ENCODE measurements around the gene ABTB2. TPM values are rescaled to one million over a fixed set of nuclear protein-coding genes. Genes with fewer than 3 reads are reported as not detected.

The ABTB2 gene
- total RNA-seq, 1 donor from 2014 or later: 3.1 TPM

DNA sequence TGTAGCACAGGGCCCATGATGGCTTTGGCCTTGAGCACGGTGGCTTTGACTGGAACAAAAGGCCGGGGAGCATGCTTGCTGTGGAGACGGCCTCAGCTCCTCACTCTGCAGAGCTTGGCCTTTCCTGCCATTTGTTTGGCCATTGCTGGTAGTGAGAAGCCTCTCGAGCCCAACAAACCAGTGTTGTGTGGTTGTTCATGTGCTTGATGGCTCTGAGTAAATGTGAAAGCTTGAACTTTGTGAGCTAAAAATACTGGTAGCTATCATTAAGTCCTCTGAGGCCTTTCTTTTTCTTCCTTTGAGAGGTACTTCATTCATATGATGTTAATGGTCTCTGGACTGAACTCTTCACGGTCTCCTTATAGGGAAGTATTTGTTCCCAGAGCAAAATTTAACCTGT is 212.7 kb downstream of the ABTB2 start:
- no peak for DNase-seq (ENCODE audit: low spot score in 2 of 2, unreplicated experiment in 2 of 2)
- Mint-ChIP-seq H3K4me3 (no peak overlapping the region), H3K9me3 (no peaks in the 10 kb centered on the region), H3K27me3 (ENCODE audit: low read depth) (no peaks in the 10 kb centered on the region), H3K4me1 (no peaks in the 10 kb centered on the region), H3K36me3 (peaks cover 32% of the 10 kb centered on the region), H3K27ac (no peak overlapping the region)
- TF ChIP-seq, protein P1, sequence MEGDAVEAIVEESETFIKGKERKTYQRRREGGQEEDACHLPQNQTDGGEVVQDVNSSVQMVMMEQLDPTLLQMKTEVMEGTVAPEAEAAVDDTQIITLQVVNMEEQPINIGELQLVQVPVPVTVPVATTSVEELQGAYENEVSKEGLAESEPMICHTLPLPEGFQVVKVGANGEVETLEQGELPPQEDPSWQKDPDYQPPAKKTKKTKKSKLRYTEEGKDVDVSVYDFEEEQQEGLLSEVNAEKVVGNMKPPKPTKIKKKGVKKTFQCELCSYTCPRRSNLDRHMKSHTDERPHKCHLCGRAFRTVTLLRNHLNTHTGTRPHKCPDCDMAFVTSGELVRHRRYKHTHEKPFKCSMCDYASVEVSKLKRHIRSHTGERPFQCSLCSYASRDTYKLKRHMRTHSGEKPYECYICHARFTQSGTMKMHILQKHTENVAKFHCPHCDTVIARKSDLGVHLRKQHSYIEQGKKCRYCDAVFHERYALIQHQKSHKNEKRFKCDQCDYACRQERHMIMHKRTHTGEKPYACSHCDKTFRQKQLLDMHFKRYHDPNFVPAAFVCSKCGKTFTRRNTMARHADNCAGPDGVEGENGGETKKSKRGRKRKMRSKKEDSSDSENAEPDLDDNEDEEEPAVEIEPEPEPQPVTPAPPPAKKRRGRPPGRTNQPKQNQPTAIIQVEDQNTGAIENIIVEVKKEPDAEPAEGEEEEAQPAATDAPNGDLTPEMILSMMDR (IDR thresholded peaks at IDR 0.05; ENCODE audit: unreplicated experiment): no peak

DNA sequence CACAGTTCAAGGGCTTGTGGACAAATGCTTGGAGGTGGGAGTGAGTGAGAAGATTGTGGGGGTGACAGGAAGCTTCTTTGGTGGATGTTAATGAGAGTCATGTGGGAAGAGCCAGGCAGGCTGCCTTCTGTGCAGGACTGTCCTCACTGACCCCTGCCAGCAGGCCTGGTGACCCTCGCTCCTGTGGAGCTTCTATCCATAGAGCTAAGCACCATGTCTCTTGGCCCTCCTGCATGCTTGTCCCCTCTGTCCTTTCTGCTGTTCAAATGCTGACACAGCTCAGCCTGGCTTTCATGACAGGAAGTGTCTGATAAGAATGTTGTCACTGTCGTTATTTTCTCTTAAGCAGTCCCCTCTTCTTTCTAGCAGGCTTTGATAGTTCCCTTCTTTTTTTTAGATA is 214.8 kb downstream of the ABTB2 start:
- Mint-ChIP-seq H3K27me3 (ENCODE audit: low read depth) (no peaks in the 10 kb centered on the region), H3K9me3 (no peaks in the 10 kb centered on the region), H3K4me1 (no peaks in the 10 kb centered on the region), H3K27ac (no peak overlapping the region), H3K36me3 (peaks cover 32% of the 10 kb centered on the region), H3K4me3 (no peak overlapping the region)
- no peak for DNase-seq (ENCODE audit: low spot score in 2 of 2, unreplicated experiment in 2 of 2)
- TF ChIP-seq, protein P1 (IDR thresholded peaks at IDR 0.05; ENCODE audit: unreplicated experiment): no peak

DNA sequence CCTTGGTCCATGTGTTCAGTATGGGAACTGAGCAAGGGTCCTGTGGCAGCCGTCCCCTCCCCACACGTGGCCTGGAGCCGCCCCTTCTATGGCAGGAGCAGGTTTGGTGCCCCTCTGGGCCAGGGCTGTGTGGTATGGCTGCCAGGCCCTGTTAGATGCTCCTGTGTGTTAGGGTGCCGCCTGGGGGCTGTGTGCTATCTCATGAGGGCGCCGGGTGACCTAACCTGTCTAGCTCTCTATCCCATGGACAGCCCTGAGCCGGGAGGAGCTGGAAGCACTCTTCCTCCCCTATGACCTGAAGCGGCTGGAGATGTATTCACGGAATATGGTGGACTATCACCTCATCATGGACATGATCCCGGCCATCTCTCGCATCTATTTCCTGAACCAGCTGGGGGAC is 217.7 kb downstream of the ABTB2 start:
- H3K27me3 Mint-ChIP-seq (ENCODE audit: low read depth): no peaks in the 10 kb centered on the region
- H3K9me3 Mint-ChIP-seq: no peaks in the 10 kb centered on the region
- no peak overlapping the region for H3K4me3 Mint-ChIP-seq
- TF ChIP-seq, protein P1 (IDR thresholded peaks at IDR 0.05; ENCODE audit: unreplicated experiment): no peak
- no peaks in the 10 kb centered on the region for H3K4me1 Mint-ChIP-seq
- DNase-seq (ENCODE audit: low spot score in 2 of 2, unreplicated experiment in 2 of 2): no peak
- peaks cover 37% of the 10 kb centered on the region for H3K36me3 Mint-ChIP-seq
- no peak overlapping the region for H3K27ac Mint-ChIP-seq

DNA sequence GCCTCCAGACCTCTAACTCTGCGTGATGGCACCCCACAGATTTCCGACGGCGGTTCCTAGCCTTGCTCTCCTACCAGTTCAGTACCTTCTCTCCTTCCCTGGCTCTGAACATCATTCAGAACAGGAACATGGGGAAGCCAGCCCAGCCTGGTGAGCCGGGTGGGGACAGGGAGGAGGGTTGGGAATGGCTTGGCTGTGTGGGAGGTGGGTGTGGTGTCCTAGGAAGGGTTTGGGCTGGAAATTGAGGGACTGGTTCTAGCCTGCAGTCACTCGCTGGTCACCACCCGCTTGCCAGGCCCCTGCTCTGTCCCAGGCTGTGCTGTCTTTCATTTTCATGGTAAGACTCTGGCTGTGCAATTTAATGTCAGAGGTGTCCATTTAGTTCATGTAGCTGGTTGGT is 218.5 kb downstream of the ABTB2 start:
- Mint-ChIP-seq H3K27me3 (ENCODE audit: low read depth) (no peaks in the 10 kb centered on the region), H3K9me3 (no peaks in the 10 kb centered on the region), H3K27ac (no peak overlapping the region), H3K4me3 (no peak overlapping the region), H3K36me3 (peaks cover 35% of the 10 kb centered on the region), H3K4me1 (no peaks in the 10 kb centered on the region)
- no peak for DNase-seq (ENCODE audit: low spot score in 2 of 2, unreplicated experiment in 2 of 2)
- TF ChIP-seq, protein P1 (IDR thresholded peaks at IDR 0.05; ENCODE audit: unreplicated experiment): no peak

DNA sequence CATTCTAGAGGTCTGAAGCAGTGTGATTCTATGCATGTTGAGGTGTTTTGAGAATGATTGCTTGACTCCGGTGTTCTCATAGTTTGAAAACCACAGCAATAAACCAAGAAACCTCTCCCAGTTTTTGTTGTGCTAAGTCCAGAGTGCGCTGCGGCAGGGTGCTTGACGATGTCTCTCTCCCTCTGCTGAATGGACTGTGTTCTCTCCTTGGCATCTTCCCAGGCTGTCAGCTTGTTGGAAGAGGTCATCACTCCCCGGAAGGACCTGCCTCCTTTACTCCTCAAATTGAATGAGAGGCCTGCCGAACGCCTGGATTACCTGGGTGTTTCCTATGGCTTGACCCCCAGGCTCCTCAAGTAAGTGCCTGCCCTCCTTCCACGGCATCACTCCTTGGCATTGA is 221.4 kb downstream of the ABTB2 start:
- no peaks in the 10 kb centered on the region for H3K4me1 Mint-ChIP-seq
- peaks cover 34% of the 10 kb centered on the region for H3K36me3 Mint-ChIP-seq
- no peak overlapping the region for H3K4me3 Mint-ChIP-seq
- H3K9me3 Mint-ChIP-seq: no peaks in the 10 kb centered on the region
- H3K27ac Mint-ChIP-seq: no peak overlapping the region
- DNase-seq (ENCODE audit: low spot score in 2 of 2, unreplicated experiment in 2 of 2): no peak
- TF ChIP-seq, protein P1 (IDR thresholded peaks at IDR 0.05; ENCODE audit: unreplicated experiment): no peak
- H3K27me3 Mint-ChIP-seq (ENCODE audit: low read depth): no peaks in the 10 kb centered on the region

DNA sequence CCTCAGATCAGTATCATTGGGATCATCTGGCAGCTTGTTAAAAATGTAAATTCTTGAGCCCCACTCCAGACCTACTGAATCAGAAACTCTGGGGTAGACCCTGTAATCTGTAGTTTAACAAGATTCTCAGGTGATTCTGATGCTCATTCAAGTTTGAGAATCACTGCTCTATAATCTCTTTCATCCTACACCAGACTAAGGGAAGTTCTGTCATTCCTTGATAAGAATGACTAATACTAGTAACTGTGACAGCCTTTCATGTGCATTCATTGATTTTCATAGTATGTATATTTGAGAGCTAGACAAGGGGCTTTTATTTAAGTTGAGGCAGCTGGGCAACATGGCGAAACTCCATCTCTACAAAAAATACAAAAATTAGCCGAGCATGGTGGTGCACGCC is 222.4 kb downstream of the ABTB2 start:
- Mint-ChIP-seq H3K27ac (no peak overlapping the region), H3K9me3 (no peaks in the 10 kb centered on the region), H3K36me3 (peaks cover 34% of the 10 kb centered on the region), H3K27me3 (ENCODE audit: low read depth) (no peaks in the 10 kb centered on the region), H3K4me1 (no peaks in the 10 kb centered on the region), H3K4me3 (no peak overlapping the region)
- TF ChIP-seq, protein P1 (IDR thresholded peaks at IDR 0.05; ENCODE audit: unreplicated experiment): no peak
- no peak for DNase-seq (ENCODE audit: low spot score in 2 of 2, unreplicated experiment in 2 of 2)
